HG03139 (cell line): ENCODE results near the gene CELSR1.

Experiments
- ATAC-seq: cut with Tn5 transposase; IDR thresholded peaks from one replicate; pipeline ENCODE4 v1.9.1; 2021; ENCODE audit not compliant: unreplicated experiment

Gene CELSR1

DNA sequence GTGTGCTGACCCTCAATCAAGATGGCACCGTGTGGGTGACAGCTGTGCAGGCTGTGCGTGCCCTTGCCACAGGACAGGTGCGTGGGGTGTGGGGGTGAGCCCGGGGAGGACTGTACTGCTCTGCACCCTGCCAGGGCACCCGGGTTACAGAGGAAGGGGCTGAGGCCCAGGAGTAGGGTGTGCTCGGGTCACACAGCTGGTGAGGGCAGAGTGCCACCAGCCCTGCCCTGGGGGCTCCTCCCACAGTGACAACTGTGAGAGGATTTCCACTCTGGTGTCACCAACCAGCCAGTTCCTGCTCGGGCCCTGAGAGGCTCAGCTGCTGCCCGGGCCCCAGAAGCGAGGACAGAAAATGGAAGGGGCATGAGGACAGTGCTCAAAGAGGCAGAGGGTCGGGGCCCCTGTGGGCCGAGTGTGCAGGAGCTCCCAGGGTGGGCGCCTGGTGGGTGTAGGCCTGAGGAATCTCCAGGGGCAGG is 181.4 kb downstream of the CELSR1 start:
- ATAC-seq, result no peak

DNA sequence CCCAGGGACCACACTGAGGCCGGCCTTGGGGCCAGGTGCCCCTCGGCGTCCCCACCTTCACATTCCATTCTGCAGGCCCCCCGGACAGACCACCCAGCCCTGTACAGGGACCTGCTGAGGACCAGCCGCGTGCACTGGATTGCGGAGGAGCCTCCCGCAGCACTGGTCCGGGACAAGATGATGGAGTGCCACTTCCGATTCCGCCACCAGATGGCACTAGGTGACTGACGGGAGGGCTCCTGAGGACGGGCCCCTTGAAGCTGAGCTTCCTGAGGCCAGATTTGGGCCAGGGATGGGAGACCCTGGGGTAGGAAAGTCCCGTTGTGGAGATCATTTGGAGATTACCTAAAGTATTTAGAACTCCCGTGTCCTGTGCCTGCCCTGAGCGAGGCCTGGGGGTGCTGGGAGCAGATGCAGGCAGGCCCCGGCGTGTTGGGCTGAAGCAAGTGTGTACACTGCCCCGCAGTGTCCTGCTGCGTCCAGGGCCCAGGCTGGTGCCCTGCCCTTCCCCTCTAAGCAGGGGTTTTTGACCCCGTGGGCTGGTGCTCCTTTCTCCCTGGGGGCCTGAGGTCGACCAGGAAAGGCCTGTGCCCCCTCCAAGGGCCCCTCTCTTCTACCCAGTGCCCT is 181.9 kb downstream of the CELSR1 start:
- ATAC-seq, result no peak

DNA sequence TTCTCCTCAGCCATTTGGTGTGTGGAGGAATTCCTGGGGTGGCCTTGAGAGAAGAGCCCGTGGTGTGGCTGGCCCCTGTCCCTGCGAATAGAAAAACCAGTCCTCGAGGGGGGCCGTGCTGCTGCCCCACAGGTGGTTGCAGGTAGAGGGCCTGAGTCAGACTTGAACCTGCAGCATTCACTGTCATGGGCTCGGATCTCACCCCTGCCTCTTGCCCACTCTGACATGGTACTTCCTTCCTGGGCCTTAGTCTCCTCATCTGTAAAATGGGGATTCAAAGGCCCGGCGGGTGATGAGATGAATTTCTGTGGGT is 182.5 kb downstream of the CELSR1 start:
- ATAC-seq, result no peak

DNA sequence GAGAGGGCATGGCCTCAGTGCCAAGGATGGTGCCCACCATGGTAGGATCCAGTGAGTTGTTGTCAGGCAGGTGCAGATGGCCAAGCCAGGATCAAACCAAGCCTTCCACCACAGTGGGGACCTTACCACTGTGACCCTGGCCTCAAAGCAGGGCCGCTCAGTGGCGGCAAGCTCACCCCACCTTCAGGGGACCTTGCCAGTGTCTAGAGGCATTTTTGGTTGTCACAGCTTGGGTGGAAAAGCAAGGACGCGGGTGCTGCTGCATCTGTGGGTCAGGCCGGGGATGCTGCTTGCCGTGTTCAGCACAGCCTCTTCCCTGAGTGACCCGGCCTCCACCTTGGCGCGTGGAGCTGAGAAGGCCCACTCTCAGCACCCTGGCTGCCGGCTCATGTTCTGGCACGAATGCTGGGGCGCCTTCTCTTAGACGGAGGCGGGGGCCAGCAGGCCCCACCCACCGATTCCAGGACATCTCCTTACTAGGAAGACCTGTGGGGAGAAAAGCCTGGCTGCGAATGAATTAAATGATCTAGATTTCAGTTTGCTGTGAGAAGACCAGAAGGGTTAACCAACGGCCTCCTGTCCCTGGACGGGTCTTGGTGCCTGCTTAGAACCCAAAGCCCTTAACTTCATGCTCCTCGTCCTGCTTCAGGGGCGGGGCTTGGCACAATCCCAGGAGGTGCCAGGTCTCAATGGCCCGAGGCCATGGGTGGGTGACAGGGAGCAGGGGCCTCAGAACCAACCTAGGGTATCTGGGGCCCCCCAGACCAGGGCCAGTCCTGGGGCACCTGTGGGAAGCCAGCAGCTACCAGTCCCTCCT is 183.0 kb downstream of the CELSR1 start:
- ATAC-seq, result no peak

DNA sequence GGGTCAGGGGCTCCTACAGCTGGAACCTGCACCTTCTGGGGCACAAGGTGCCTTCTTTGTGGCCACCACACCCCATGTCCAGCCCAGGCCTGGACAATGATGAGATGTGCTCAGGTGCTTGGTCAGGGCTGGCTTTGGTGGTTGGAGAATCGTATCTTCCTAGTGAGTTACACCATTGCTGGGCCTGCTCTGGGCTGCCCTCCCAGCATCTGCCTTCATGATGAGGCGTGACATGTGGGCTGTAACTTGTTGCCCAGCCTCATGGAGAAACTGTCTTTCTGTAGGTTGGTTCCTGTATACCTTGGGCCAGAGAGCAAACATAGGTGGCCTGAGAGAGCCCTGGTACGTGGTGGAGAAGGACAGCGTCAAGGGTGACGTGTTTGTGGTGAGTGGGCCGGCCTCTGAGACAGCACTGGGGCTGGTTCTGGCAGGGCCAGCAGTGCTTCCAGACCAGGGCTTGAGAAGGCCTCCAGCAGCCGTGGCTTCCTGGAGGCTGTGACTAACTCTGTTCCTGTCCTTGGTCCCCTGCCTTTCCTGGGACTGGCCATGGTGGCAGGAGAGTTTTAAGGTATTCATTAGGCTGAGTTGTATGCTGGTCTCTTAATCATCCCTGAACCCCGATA is 183.8 kb downstream of the CELSR1 start:
- no peak for ATAC-seq

DNA sequence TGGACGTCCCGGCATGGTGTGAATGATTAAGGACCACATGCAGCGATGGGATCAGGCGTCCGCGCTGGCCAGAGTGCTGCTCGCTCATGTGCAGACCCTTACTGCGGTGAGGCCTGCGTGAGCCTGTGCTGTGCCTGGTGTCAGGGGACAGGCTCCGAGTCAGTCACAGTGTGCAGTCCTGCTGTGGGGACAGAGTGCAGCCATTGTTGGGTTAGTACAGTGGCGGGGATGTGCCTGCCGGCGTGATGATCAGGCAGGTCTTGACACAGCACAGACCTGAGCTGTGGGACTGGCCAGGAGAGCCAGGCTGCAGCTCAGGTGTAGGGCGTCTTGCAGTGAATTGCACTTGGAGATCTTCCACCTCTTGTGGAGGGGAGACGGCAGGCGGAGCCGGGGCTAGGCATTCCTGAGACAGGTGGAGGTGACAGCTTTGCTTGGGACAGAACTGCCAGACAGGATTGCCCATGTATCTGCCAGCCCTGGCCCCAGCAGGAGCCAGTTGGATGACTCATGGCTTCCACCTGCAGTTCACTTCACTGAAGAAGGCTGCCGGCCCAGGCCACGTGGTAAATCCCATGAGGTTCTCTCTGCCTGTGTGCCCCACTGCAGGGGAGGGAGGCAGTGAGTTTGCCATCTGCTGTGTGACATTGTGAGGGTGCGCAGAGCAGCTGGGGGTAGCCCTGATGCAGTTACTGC is 184.6 kb downstream of the CELSR1 start:
- no peak for ATAC-seq

DNA sequence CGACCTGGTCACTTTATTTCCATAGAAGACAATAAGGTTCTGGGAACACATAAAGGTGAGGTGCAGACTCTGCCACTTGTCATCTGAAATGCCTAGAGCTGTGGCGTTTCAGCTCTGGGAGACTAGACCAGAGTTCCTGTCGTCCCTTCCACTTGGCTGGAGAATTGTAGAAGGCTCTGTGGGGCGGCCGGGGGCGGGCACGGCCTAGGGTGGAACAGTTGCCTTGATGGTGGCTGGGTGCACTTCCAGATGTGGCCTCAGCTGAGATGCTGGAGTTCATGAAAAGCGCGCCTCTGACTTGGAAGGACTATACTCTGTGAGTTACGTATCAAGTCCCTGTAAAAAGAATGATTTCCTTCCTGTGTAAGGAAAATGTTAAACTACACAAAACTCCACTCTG is 185.1 kb downstream of the CELSR1 start:
- no peak for ATAC-seq

DNA sequence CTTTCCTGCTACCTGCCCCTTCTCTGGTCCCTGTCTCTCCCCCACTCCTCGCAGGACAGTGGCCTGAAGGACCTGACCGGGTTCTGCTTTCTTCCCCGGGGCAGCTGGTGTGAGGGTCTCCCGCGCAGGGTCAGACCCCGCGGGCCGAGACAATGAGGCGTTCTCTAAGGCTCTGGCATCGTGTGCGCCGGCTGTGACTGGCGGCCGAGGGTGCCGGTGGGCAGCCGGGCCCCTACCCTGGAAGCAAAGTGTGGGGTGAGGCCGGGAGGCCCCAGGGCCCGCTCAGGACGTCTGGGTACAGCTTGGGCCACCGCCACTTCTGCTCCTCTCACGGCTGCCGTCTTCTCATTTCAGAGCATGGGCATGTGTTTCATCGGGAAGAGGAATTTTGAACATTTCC is 185.7 kb downstream of the CELSR1 start:
- no peak for ATAC-seq

DNA sequence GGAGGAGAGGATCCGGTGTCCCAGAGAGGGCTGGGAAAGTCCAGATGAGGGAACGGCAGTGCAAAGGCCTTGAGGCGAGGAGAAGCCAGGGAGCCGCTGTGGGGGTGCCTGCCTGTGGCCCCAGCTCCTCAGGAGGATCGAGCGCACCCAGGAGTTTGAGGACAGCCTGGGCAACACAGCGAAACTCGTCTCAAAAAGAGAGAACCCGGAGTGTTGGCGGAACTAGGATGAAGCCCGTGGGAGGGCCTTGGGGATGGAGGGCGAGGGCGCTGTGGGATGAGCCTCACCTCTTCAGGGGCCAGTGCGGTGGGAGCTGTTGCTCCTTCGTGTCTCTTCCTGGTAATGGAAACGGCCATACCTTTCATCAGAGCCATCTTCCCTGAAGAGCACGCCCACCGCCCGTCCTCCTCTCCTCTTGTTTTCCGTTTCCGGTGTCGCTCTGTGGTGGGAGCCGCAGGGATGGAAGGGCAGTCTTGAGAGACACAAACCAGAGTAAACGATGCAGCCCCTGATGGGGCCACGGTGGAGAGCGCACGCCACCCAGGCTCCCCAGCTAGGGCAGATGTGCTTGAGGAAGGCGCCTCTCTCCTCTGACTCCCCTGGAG is 186.2 kb downstream of the CELSR1 start:
- ATAC-seq, result no peak

DNA sequence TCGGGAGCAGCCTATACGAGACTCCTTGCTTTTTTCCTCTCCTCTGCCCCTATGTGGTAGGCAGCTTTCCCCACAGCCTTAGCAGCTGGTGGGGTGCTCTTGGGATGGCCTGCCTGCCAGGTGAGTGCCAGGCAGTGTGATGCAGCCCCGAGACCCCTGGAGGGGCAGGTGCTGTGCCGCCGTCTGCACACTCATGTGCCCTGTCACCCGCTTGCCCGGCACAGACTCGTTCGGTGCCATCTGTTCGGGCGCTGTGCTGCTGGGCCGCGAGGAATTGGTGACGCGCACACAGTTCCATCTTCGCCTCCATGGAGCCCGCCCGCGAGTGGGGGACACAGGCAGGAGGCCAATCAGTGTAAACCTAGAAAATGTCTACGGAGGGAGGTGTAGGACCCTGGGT is 186.8 kb downstream of the CELSR1 start:
- ATAC-seq, result no peak

DNA sequence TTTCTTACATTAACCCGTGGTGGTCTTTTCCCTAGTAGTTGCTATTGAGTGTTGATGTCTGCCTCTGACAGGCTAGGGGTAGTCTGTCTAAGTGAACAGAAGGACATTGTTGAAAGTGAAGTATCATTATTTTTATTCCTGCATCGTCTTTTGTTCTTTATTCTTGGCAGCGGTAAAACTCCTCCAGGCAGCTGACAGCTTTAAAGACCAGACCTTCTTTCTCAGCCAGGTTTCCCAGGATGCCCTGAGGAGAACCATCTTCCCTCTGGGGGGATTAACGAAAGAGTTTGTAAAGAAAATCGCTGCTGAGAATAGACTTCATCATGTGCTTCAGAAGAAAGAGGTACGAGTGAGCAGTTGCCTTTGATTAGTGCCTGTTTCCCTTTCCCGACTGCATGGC is 187.3 kb downstream of the CELSR1 start:
- no peak for ATAC-seq

DNA sequence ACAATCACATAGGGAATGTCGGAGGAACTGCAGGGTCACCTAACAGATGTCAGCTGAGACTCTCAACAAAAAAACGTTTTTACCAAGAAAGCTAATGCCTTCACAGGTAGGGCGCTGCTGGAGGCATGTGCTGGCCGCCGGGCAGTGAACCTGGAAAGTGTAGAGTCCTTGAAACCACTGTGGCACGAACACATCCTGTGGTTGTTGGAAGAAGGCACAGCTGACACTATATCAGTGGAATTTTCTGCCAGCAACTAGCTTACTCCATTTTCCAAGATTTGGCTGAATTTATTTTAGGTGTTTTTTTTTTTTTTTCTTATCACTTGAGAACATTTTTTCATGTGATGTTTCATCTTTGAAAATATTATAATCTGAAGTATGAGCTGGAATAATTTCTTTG is 187.7 kb downstream of the CELSR1 start:
- no peak for ATAC-seq

DNA sequence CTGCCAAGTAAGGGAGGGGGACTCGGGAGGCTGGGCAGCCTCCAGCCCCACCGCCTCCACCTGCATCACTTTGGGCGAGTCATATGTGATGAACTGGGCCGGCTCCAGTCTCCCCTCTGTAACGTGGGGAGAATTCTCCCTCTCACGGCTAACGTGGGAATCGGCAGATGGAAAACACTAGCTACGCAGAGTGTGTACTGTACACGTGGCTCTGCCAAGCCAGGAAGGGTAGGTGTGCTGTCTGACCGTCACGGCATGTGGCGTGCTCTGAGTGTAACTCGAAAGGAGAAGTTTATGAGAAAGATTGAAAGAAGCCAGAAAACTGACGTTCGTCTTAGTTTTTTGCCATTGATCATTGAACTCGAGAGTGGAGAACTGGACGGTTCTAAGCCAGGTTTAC is 188.2 kb downstream of the CELSR1 start:
- ATAC-seq, result no peak

DNA sequence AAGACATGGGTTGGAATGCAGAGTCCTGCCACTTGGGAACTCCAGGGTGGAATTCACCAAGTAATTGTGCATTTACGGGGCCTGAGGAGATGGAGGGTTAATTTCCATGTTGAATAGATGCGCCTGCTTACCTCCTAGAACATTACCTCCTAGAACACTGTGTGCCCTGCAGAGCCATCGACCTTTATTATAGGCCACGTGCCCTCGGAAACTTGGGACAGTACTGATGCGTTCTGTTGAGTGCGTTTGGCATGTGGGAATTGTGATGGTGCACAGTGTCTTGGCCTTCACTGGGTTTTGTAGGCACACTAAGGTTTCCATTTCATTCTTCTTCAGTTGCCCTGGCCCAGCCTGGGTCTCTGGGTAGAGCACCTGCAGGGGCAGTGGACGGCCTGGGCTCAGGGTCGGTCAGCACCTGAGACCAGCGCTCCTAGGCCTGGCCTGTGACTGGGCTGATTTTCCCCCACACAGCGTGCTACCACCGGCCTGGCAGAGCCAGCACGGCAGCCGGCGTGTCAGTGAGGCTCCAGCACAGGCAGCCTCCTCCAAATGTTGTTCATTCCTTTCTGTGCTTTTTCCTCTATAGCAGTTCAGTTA is 189.2 kb downstream of the CELSR1 start:
- ATAC-seq, result no peak

DNA sequence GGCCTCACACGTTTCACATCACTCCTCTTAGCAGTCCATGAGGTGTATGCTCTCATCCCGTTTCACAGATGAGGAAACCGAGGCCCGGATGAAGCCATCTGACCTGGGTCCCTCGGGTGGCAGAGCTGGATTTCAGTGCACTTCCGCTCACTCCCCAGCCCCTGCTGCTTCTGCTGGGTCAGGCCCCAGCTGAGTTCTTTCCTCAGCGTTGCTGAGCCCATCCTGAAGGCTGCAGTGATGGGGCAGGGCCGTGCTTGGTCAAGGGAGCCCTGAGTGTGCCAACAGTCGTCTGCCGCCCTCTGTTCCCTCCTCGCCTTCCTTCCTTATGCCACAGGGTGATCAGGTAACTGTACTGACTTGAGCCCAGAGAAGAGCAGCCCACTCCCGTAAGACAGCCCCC is 189.8 kb downstream of the CELSR1 start:
- ATAC-seq, result no peak

DNA sequence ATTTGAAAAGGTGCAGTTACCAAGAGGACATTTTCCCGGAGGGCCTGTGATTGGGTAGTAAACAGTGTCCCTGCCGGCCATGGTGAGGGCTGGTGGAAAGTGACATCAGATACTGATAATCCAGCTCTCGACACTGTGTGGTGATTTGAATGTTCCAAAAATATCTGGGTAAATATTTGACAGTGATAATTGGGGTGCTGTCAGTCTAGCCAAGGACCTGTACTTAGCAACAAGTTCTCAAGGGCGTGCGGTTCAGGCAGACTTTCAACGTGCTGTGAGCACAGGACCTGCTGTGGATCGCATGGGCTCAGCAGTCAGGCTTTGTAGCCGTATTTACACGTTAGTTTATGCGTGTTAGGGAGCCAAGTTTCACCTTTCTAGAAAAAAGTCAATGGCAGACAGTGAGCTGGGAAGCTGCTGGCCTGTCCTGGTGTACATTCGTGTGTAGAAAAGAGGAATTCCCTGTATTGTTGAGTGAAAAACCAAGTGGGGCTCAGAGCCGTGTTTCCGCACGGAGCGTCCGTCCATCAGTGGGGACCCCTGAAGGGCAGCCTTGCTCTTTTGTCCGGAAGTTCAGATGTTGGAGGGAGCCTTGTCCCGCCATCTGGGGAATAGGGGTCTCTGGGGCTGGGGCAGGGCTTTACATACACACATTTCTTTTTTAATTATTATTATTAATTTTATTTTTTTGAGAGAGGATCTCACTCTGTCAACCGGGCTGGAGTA is 190.6 kb downstream of the CELSR1 start:
- ATAC-seq, result no peak

DNA sequence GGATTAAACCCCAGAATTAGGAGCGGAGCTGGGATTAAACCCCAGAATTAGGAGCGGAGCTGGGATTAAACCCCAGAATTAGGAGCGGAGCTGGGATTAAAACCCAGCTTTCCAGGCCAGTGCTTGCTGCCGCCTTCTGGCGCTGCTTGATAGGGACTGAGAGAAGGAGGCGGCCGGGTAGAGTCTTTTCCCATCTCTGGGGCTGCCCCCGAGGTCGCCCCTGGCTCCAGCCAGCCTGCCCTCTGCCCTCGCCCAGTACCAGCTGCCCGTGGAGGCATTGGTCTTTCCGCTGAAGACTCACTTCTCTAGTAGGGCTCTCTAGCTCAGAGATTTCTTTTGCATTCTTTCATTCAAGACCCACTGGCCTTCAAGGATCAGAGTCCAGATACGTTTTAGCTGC is 196.7 kb downstream of the CELSR1 start:
- ATAC-seq, result no peak

DNA sequence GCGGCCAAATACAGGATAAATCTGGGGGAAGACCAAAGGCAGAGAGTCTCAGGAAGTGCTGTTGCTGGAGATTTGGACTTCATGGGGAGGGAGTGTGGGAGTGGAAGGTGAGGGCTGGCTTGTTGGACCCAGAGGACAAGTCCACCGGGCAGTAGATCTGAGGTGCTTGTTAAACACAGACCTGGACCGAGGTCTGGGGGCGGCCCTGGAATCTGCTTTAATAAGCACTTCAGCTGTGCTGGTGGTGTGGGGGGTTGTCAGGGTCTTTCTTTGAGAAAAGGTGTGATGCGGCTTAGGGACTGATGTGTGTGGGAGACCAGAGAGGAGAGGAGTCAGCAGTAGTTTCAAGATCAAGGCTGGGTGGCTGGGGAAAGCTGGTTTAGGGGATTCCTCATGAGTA is 197.5 kb downstream of the CELSR1 start:
- no peak for ATAC-seq

DNA sequence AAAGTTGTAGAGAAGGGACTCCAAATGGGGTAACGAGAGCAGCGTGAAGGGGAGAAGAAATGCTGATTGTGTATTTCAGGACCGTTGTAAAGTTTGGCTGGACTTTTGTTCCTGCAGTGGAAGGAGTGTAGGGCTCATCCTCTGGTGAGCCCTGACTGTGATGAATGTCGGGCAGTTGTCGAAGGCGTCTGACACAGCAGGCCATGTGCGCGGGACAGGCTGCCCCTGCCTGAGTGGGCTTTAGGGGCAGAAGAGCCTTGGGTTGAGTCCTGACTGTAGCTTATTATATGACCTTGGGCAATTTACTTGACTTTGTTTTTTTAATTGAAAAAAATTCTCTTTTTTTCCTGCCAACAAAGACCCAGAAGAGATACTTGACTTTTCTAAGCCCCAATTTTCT is 198.8 kb downstream of the CELSR1 start:
- no peak for ATAC-seq

DNA sequence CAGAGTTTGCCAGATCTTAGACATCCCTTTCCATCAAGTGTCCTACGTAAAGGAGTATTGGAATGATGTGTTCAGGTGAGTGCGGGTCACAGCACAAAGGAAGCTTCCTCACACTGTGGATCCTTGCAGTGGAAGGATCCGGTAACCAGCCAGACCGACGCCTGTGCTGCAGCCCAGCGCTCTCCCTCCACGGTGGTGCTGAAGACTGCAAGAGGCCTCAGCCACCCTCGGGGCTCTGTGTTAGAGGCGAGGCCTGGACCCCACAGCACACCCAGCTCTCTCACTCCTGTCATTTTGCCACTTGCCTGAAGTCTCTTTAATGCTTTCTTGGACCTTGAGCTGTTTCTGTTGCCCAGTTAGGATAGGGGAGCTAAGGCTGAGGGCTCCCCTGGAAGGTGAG is 199.6 kb downstream of the CELSR1 start:
- ATAC-seq, result no peak
